HG03103 (cell line): ENCODE results near the gene HEMK1.
A peak's percentile ranks its signal among the peaks of the same experiment; 100 is the strongest.

ENCODE experiments used
- ATAC-seq: cut with Tn5 transposase; IDR thresholded peaks from one replicate; pipeline ENCODE4 v1.9.1; 2021; ENCODE audit warnings: low read depth; ENCODE audit not compliant: unreplicated experiment

HEMK1 gene

DNA sequence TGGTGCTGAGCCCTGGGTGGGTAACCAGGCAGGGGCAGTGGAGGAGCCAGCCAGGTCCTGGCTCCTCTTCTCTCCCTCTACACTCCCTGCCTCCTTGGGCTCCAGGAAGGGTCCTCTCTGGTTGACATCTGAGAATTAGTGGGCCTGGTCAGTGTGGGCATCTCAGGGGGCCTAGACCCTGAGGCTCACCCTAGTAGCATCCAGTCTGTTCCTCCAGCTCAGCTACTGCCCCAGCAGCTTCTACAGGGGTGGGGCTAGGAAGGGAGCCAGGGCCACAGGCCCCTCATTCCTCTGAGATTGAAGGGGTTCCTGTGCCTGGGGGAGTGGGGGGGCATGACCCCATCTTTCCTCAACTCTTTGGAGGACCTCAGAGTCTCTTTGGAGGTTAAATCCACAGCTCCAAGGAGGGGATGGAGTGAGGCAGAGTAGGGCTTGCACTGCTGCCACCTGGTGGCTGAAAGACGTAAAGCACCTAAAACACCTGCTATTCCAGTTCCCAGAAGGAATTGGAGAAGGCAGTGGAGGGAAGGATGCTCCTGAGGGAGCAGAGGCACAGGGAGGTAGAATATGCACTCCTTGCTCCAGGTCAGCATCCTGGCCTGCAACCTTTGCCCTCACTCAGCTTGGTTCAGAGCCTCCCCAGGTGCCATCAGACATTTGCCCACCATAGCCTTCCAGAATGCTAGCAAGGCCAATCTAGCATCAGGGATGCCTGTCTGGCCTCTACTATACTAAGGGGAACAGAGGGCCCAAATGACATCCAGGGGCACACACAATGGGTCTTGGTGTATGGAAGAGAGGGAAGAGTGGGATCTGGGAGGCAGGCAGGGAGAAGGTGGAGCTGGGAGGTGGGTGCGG is 26.9 kb upstream of the HEMK1 start:
- ATAC-seq = no peak

DNA sequence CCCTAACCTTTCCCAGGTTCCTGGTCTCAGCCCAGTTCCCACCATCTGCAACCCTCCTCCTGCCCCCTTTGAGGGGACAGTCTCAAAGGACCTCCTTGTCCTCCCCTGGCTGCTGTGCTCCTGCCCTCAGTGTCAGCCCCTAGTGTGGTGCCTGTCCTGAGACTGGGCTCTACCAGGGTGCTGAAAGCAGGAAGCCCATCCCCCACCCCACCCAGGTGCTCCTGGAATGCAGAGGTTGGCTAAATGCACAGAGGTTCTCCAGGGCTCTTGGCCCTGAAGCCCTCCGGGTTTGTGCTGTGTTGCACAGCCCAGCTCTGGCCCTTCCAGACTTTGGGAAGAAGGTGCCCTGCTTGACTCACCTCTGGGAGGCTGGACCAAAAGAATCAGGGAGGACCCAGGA is 23.5 kb upstream of the HEMK1 start:
- no peak for ATAC-seq

DNA sequence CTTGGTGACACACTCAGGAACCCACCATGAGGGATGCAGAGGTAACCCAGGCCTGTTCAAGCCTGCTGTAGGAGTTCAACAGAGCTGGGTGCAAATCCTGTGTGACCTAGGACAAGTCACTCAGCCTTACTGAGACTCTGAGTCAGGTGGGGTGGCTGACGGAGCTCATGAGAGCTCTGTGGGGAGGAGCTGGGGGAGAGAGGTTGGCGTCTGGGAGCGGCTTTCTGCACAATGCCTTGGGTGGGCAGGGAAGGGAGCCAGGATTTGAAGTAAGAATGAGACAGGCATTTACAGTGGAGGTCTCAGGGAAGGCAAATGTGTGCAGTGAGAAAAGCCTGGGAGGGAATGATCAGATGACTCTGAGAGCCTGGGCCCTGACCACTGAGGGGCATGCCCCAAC is 20.1 kb upstream of the HEMK1 start:
- no peak for ATAC-seq

DNA sequence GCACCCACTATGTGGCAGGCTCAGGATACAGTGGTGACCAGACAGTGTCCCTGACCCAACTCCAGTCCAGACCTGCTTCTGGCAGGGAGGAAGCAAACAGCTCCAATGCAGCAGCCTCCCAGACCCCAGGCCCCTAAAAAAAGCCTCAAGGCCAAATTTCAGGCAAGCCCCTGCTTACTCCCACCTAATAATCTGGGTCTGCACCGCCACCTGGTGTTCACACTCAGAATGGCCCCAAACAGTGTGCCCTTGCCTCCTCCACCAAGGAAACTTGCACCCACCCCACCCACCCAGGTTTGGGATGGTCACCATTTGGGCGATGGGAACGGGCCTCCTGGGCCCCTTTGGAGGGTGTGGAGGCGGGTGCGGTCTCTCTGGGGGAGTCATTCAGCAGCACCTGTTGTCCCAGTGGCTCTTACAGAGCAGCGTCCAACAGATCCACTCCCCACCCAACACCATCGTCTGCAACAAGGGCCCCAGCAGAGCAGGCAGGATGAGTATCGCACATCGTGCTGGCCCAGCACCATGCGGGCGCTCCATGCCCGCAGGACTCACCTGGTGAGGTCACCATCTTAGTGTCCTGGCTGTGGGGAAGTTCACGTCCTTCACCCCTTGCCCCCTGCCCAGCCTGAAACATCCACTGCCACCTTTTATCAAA is 19.1 kb upstream of the HEMK1 start:
- ATAC-seq = no peak

DNA sequence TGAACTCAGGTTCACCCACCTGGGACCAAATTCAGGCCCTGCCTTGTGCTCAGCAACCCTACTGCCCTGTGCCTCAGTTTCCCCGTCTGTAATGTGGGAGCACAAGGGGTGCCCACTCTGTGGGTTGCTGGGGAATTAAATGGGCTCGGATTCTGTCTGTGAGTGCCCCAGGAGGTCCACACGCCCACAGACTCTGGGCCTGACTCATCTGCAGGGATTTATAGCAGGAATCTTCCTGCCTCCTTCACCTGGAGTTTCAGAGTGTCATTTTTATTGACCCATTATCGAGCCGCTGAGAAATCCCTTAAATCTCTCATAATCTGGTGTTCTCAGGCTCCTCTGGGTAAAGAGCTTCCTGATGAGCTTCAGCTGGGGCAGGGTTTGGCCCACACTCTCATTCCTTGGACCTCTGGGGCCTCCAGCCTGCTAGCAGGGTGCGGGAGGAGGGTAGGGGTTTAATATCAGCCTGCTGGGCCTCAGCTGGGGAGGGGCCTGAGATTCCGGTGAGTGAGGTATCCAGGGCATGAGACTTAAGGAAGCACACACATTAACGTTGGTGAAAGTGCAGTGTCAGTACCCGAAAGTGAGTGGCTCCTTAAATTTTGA is 18.2 kb upstream of the HEMK1 start:
- no peak for ATAC-seq

DNA sequence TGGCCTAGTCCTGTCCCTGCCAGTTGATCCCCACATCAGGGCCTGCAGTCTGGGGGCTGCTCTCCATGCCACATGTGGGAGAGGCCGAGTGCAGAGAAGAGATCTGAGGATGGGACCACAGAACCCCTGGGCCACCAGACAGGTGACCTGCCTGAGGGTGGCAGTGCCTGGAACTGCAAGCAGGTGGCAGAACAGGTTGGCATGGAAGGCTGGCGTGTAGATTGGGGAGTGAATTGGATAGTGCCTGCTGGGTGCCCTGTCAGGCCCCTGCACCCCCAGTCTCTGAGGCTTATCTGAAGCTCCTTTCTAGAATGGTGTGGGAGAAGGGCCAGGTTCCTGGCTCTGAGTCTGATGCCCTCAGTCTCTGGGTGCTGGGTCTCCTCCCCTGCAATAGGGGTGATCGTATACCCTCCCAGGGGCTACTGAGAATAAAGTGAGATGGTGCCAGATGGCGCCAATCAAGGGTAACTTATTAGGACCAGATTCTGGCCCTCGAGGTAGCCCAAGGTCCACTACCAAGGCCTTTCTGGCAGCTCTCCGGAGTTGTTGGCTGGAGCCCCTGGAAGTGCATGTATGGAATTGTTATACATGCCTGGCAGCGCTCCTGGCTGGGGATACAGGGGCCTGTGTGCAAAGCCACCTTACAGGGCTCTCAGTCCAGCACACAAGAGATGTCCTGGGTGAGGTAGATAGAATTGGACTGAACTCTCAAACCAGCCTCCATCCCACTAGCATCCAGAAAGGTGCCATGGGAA is 17.5 kb upstream of the HEMK1 start:
- ATAC-seq = no peak

DNA sequence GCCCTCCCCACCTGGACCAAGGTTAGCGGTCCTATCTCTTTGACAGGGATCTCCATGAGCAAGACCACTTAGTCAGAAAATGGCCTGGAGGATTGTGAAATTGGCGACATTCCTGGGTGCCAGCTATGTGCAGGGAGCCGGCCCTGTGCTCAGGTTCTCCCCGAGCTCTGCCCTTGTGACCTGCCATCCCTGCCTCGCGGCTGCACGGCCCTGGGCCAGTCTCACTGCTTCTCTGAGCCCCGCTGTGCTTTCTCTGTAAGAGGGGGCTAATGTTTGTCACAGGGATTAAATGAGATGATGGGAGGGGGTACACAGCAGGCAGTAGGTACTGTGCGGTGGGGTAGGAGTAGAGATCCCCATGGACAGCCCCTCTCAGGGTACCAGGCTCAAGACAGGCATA is 16.7 kb upstream of the HEMK1 start:
- ATAC-seq = no peak

DNA sequence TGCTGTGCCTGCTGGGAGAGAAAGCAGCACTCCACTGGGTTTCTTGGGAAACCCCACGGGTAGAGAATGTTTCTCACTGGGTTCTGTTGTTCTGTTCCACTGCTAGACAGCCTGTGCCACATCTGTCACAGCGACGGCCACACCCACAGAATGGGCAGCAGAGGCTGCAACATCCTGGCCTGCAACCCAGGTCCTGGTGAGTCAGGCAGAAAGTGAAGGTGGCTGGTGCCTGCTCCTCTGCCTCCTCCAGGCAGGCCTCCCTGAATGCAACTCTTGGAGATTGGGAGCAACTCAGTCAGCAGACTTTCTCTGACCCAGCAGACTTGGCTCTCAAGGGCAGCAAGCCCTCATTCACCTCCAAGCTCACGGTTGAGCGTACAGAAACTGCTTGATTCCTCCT is 14.8 kb upstream of the HEMK1 start:
- no peak for ATAC-seq

DNA sequence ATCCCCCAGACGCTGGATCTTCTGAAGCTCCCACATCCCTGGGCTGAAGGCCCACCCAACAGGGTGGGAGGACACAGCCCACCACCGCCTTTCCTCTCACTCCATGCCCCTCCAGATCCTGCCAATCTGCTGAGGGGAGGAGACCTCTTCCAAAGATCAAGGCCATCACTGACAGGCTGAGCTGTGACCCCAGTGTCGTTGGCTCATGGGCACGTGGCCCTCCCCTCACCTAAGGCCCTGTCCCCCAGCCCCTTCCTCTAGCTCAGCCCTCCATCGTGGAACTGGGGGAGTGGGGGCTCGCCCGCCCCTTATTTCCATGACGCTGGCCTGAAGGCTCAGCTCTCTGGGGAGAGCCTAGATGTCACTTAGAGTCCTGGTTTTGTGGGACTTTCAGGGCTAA is 12.2 kb upstream of the HEMK1 start:
- no peak for ATAC-seq

DNA sequence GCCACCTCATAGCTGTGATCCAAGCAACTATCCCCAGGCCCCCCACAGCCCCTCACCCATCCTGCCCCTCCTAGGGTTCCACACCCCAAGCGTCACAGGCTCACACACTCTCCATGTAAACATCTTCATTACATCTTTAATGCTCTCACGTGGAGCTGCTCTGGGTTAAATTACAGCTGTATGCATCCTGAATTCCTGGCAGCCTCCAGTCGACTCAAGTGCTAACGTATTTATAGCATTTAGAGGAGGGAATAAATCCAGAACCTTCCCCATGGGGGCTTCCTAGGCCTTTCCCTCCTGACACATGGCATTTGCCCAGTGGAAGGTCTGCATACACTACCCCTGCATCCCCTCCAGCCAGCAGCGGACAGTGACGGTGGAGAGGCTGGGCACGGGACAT is 11.4 kb upstream of the HEMK1 start:
- no peak for ATAC-seq

DNA sequence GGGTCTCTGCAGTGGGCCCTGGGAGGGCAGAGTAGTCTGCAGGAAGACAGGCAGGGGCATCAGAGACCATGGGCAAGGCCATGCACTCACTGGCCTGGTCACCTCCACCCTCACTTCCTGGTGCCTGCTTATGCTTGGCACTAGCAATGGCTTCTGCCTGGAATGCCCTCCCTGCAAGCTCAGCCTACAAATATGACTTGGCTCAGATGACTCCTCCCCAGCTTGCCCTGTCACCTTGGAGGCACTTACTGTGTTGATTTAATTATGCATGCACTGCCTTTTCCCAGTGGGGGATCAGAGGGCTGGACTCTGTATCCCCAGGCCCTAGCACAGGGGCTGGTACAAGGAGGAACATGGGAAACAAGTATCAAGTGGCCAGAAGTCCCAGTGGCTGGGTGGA is 9.6 kb upstream of the HEMK1 start:
- ATAC-seq = no peak

DNA sequence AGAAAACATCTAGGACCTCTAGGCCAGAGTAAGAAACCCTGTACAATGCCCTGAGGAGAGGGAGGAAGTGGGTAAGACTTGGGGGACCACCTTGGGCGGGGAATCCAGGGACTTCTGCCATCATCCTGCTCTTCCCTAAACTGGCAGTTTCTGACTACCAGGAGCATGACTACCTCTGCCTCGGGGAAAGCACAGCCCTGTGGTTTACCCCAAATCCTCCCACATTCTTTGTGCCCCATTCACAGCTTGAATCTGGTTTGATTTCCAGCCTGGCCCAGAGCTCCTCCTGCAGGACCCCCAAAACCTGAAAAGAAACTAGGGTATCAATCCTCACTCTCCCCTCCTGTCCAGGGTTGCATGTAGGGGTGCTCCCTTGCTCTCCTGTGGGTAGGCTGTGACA is 6.5 kb upstream of the HEMK1 start:
- ATAC-seq = no peak

DNA sequence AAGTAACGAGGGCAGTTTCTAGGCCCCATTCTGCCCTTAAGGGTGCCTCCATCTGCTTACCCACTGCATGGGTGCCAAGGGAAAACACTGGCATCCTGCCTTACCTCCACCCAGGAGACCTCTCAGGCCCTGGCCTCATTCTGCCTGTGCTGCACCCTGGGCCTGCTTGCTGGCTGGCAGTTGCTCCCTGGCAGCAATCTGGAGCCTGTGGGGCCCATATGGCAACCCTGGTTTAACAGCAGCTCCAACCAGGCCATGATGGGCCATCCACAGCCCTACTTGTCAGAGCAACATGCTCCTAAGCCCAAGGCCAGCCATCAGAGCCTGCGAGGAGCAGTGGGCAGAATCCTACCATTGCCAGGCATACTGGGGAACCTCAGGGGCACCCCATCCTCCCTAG is 5.5 kb upstream of the HEMK1 start:
- ATAC-seq = no peak

DNA sequence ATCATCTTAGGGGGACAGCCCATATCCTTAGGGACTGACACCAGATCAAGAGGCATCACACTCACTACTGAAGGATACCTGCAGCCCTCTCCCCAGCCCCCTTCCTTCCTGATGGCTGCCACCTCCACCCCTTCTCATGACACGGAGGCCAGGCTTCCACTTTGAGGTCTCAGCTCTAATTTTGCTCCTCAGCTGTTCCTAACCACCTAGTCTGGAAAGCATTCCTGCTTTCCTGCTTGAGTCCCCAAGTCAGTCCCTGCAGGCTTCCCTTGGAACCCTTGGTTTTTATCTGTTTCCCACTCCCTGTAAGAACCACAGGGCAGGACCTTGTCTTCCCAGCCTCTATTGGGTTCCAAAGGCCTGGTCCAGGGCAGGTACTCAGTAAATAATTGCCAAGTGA is 5.0 kb upstream of the HEMK1 start:
- no peak for ATAC-seq

DNA sequence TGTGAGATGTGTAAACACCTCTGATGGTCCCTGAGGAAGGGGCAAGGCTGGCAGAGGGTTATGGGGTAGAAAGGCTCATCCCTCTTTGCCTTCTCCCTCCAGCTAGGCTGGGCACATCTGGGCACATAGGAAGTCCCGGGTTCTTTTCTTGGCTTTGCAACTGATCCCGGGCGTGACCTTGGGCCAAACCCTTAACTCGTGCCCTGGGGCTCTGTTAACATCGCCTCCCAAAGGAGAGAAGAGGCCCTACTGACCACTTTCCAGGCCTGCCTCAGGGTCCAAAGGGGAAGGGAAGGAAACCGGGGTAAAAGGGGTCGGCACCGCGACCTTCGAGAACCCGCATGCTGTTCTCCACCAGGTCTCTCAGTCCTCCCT is 2.3 kb upstream of the HEMK1 start:
- ATAC-seq = no peak

DNA sequence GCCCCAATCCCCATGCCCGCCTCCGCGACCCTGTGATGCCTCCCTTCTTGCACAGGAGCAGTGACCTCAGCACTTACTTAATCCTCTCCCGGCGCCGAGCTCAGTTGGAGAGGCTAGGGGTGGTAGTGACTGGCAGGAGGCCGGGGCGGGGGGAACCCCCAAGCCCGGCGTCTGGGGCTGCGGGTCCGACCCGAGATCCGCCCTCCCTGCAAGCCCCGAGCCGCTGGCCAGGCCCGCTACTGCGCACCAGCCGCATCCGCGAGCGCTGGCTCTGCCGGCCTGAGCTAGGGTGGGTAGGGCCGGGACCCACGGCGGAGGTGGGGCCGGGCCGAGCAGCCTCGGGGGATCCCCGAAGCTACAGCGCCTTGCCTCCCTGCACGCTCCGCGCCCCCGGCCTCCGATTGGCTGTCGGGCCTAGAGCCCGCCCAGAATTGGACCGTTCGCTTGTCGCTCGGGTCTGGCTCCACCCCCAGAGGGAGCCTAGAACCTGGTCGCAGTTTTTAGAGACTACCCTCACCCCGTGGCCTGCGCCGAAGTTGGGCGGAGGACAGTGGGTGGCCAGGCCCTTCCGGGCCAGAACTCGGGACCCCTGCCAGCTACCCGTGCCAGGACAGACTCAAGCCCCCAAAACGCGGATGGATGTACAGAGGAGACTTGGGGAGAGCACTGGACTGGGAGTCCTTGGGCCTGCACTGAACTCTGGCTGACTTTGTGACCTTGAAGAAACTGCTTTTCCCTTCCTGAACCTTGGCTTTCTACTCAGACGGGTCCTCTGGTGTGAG is 1.7 kb upstream of the HEMK1 start, which contains the start of gene C3orf18:
Gene C3orf18, minus strand, starts transcription at position 362 of the 782 bp plus-strand sequence. CDS start 2,048 bp downstream, outside the sequence.
- peak; percentile 75 for ATAC-seq

DNA sequence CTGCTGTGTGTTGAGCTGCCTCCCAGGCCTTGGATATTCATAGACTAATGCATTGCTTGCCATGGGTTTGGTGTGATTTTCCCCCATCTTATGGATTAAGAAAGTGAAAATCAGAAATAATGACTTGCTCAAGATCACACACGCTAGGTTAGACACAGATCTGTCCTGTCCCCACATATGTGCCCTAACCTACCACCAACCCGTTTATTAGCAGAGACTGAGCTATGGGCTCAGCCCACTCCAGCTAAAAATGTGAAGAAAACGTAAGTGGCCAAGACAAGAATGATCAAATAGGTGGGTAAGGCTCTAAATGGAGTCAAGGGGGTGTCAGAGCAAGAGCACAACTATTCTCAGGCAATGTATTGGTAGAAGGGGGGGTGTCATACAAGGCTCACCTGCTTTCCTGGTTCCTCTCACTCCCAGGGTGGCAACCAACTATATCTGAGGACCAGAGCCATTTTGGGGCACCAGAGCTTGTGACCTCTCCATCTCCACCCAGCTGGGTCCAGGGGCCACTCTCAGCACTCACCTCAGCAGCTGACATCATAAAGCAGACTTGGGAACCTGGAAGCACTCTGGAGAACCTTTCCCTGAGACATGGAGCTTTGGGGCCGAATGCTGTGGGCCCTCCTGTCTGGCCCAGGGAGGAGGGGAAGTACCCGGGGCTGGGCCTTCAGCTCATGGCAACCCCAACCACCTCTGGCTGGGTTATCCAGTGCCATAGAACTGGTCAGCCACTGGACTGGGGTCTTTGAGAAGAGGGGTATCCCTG is 1.4 kb downstream of the HEMK1 start:
- no peak for ATAC-seq

DNA sequence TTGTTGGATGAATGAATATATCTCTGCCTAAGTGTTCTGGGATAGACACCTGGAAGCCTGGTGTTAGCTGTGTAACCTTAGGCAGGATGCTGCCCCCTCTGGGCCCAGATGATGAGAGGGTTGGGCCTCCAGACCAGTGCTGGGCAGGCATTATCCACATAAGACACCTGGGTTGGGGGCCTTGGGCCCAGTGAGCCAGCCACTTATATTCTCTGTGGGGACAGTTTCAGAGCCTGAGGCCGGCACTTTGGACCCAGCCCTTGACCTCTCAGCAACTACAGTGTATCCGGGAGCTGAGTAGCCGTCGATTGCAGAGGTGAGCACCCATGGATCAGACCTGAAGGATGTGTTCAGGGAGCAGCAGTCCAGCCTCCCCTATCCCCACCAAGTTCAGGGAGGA is 2.2 kb downstream of the HEMK1 start:
- no peak for ATAC-seq

DNA sequence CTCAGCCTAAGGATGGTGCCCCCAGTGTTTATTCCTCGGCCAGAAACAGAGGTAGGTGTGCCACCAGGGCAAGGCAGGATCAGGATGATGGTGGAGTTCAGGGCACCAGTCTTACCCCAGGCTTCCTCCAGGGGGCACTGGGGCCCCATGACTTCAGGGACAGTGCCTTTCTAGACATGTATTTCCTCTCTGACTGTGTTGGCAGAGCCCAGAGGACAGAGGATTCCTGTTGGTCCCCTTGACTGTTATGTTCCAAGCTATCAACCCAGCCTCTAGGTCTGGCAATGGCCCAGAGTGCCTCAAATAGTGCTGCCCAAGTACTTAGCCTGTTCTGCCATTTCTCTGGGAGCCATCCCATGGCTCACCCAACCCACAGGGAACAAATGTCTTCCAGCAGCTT is 2.8 kb downstream of the HEMK1 start:
- no peak for ATAC-seq
